SH-SY5Y (cell line): Measurements from ENCODE around the gene PCNX1.

Experiments
- GATA2 ChIP-seq: IDR thresholded peaks from 2 replicates; pipeline ENCODE4 v1.6.1; 2011; ENCODE audit warnings: mild to moderate bottlenecking, low read depth, low read length
- GATA3 ChIP-seq: IDR thresholded peaks from 2 replicates; pipeline ENCODE4 v1.6.1; 2011; ENCODE audit warnings: low read depth, mild to moderate bottlenecking, low read length, moderate library complexity

PCNX1 gene

DNA sequence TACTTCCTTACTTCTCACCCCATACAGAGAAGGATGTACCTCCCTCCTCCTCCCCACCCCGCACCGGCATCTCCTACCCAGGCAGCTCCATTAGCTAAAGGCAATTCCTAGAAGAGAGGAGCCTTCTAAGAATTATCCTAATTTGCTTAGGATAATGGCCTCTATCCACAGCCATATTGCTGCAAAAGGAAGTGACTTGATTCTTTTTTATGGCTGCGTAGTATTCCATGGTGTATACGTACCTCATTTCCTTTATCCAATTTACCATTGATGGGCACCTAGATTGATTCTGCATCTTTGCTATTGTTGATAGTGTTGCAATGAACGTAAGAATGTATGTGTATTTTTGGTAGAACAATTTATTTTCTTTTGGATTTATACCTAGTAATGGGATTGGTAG lies 189.7 kb downstream of the PCNX1 start:
- TF ChIP-seq GATA2, result no peak
- TF ChIP-seq GATA3, result no peak

GRCh38 chr14:71103662-71104484 lies 196.6 kb downstream of the PCNX1 start:
- peak; percentile 65 for TF ChIP-seq GATA3
- TF ChIP-seq GATA2, result peak; percentile 28; the same call in 1 of the 2 replicates

DNA sequence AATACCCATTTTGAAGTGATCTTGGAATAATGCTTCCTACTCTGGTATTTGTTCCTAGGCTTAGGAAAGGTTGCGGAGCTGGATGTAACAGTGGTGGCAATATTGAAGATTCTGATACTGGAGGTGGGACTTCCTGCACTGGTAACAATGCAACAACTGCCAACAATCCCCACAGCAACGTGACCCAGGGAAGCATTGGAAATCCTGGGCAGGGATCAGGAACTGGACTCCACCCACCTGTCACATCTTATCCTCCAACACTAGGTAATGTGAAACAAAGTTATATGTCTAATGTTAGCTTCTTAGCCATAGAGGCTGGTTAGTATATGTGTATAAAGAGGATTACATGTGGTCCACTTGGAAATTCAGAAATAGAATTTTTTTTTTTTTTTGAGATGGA lies 197.9 kb downstream of the PCNX1 start:
- TF ChIP-seq GATA2 (no peak), GATA3 (no peak)

GRCh38 chr14:71107921-71108320 lies 200.7 kb downstream of the PCNX1 start:
- TF ChIP-seq GATA3 (no peak), GATA2 (no peak)

- no peak for TF ChIP-seq GATA2
- no peak for TF ChIP-seq GATA3
These were observed 201.3 kb downstream of the PCNX1 start for GRCh38 chr14:71108398-71109119.

- TF ChIP-seq GATA2, result no peak
- no peak for TF ChIP-seq GATA3
These were observed 206.1 kb downstream of the PCNX1 start for GRCh38 chr14:71113376-71113775.

DNA sequence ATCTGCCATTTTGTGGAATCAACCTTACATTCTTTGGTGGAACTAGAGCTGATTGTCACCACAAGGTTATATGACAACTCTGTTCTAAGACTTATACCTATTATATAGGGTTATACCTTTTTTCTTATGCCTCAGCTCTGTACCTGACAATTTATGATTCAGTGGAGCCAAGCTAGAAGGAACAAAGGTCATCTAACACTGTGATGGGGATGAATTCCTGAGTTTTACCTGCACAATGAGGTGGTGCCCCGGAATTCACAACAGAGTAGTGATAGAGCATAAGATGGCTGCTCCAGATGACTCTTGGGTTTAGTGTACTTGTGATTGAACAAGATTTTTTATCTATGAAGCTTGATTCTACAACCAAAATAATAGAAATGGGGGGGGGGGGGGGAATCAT lies 207.3 kb downstream of the PCNX1 start:
- TF ChIP-seq GATA2 (no peak), GATA3 (no peak)

GRCh38 chr14:71115306-71115705 lies 208.0 kb downstream of the PCNX1 start:
- TF ChIP-seq GATA2, result no peak
- no peak for TF ChIP-seq GATA3

GRCh38 chr14:71115821-71116567 lies 208.7 kb downstream of the PCNX1 start:
- TF ChIP-seq GATA2, result no peak
- no peak for TF ChIP-seq GATA3

DNA sequence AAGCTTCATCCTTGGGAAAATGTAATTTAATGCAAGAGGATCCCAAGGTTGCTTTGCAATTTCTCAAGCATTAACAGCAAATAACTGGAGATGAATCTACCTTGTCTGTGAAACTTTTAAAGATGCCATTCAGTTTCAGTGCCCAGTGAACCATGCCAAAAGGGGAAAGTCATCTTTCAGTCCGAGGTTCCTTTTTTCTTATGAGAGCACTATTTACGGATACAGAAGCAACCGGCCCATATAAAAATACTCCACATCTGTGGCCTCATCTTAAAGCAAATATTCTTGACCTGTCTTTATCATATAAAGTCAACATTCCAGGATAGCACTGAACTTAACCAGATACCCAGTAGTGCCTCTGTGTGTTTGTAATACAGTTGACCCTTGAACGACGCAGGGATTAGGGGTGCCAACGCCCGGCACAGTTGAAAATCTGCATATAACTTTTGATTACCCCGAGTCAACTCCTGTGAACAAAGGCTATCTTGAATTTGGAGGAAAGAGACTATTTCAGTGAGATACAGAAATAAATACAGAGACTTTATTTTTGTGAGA lies 209.4 kb downstream of the PCNX1 start:
- TF ChIP-seq GATA3 (no peak), GATA2 (no peak)

GRCh38 chr14:71117839-71118743 lies 210.8 kb downstream of the PCNX1 start:
- no peak for TF ChIP-seq GATA3
- TF ChIP-seq GATA2, result no peak

GRCh38 chr14:71119075-71119474 lies 211.8 kb downstream of the PCNX1 start:
- TF ChIP-seq GATA2 (no peak), GATA3 (no peak)

GRCh38 chr14:71119832-71120231 lies 212.6 kb downstream of the PCNX1 start:
- no peak for TF ChIP-seq GATA2
- no peak for TF ChIP-seq GATA3

DNA sequence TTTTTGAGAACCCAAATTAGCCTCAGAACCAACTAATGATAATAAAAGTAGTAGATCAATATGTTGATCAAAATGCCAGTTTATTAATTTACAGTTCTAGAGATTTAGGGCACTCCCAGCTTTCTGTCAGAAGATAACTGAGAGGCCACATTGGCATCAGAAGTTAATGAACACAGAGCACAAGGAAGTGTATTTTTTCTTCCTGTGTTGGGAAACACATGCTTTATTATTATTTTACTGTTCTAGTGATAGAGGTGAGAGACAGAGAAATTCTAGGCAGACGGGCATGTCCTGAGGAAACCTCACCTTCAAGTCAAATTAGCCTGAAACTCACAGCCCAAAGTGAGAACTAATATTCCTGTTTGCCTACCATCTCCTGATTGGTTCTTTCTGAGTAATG lies 213.7 kb downstream of the PCNX1 start:
- TF ChIP-seq GATA3 (no peak), GATA2 (no peak)
